ENCODE data around the gene SCN5A. TPM values are rescaled to one million over a fixed set of nuclear protein-coding genes. Genes with fewer than 3 reads are reported as not detected.

Gene SCN5A
- total and polyA plus RNA-seq, 2 of the 8 experiments (the other 6 are each of a cell fraction or from before 2014, with no cell fraction given), result 4.8 to 11.4 TPM

DNA sequence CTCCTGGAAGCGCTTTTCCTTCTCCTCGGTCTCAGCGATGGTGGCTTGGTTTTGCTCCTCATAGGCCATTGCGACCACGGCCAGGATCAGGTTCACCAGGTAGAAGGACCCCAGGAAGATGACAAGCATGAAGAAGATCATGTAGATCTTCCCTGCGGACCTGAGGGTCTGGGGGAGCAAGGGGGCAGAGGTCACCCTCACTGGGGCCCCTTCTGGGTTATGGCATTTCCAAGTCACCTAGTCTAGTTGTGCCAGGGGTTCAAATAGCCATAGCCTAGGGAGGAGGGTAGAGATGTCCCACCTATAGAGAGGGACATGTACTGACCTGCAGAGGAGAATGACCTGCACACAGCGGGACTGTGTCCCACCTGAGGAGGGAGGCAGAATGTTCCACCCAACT is 43.5 kb downstream of the SCN5A start:
- Histone ChIP-seq H3K4me2 (ENCODE audit: insufficient read depth in 1 of 2, low read depth in 2 of 2, low read length in 2 of 2) (no peak overlapping the region), H3K4ac (replicated peaks; ENCODE audit: insufficient read length, low read depth, low read length) (no peak overlapping the region), H2BK15ac (ENCODE audit: low read length) (no peak overlapping the region), H4K20me1 (replicated peaks in 1 of 2; ENCODE audit: control insufficient read depth in 1 of 2, insufficient read depth in 2 of 2, low read length in 2 of 2) (peaks cover 0 to 2% of the 10 kb centered on the region in 2 experiments), H2AFZ (ENCODE audit: low read length) (no peak overlapping the region), H4K91ac (replicated peaks; ENCODE audit: insufficient read length, low read length) (no peak overlapping the region), H2BK12ac (ENCODE audit: low read depth, low read length) (no peak overlapping the region), H4K8ac (ENCODE audit: extremely low read depth, insufficient read depth, low read length) (no peak overlapping the region), H3K9ac (replicated peaks in 1 of 4; ENCODE audit: extremely low read depth in 1 of 4, low read depth in 3 of 4, low read length in 3 of 4) (no peak overlapping the region), H3K27me3 (replicated peaks in 1 of 4; ENCODE audit: control insufficient read depth in 3 of 4, extremely low read depth in 1 of 4, insufficient read depth in 3 of 4, low read length in 3 of 4) (no peaks in the 10 kb centered on the region), H3K4me1 (replicated peaks in 1 of 4; ENCODE audit: control insufficient read depth in 3 of 4, insufficient read depth in 4 of 4, low read length in 3 of 4) (no peaks in the 10 kb centered on the region), H3K79me2 (ENCODE audit: control insufficient read depth in 1 of 2, insufficient read depth in 2 of 2, low read length in 2 of 2) (no peaks in the 10 kb centered on the region), H3K9me3 (ENCODE audit: insufficient read depth in 2 of 2, low read depth in 1 of 2, low read length in 1 of 2) (no peaks in the 10 kb centered on the region), H3K27ac (ENCODE audit: low read depth, low read length) (no peak overlapping the region), H3K14ac (ENCODE audit: insufficient read length) (no peak overlapping the region), H3K18ac (ENCODE audit: extremely low read depth, low read length) (no peak overlapping the region), H2BK5ac (ENCODE audit: low read depth, low read length) (no peak overlapping the region), H3K23ac (ENCODE audit: insufficient read length) (no peak overlapping the region), H3K56ac (replicated peaks; ENCODE audit: insufficient read length, low read depth, low read length) (no peak overlapping the region), H3K4me3 (ENCODE audit: extremely low read depth in 1 of 4, insufficient read depth in 2 of 4, low read depth in 3 of 4, low read length in 4 of 4) (no peak overlapping the region), H3K36me3 (ENCODE audit: control insufficient read depth in 2 of 4, insufficient read depth in 4 of 4, low read length in 3 of 4) (no peaks in the 10 kb centered on the region; a peak in 1 of 8 replicates), H2AK5ac (ENCODE audit: low read depth, low read length) (no peak overlapping the region), H3K23me2 (ENCODE audit: low read depth, low read length) (no peaks in the 10 kb centered on the region), H2BK20ac (ENCODE audit: low read length) (no peak overlapping the region), H3K79me1 (ENCODE audit: low read depth, low read length) (no peaks in the 10 kb centered on the region), H2BK120ac (replicated peaks; ENCODE audit: low read depth, low read length) (no peak overlapping the region), H4K5ac (ENCODE audit: insufficient read length, low read depth, low read length) (no peak overlapping the region)
- FAIRE-seq (no peak), DNase-seq (ENCODE audit: low read depth in 1 of 2, low spot score in 2 of 2) (no peak)
- CTCF ChIA-PET (ENCODE audit: partially characterized antibody), result interaction anchor here (1.0 to 4.4 kb wide), 6 partner anchors 9 to 81 kb away, joined by 3 to 28 read pairs (median 3); no protein-coding TSS in a partner anchor
- WGBS, 2 experiments (ENCODE audit: extremely low coverage in 1 of 2, insufficient coverage in 1 of 2, insufficient read length in 1 of 2, insufficient replicate concordance in 2 of 2, low coverage in 1 of 2, low lambda C conversion rate in 2 of 2, missing lambda C conversion rate in 1 of 2), result 94% methylated on average over 7 of the region's 7 CpGs; no CpG with 5 or more reads in 1 of the 2 experiments
- TF ChIP-seq PHF8 (conservative IDR thresholded peaks at IDR 0.05; ENCODE audit: low read depth, low read length), result no peak
- POLR2A ChIA-PET (ENCODE audit: partially characterized antibody), result no interaction called here
